ENCODE results near the gene TGM2.

Gene TGM2

GRCh38 chr20:38089500-38089899, 75.6 kb downstream of the TGM2 start:
- DNase-seq = no peak

GRCh38 chr20:38085026-38085425, 80.0 kb downstream of the TGM2 start:
- no peak for DNase-seq

GRCh38 chr20:38084425-38084951, 80.6 kb downstream of the TGM2 start:
- no peak for DNase-seq

- no peak for DNase-seq
Observed at GRCh38 chr20:38083338-38084048, 81.6 kb downstream of the TGM2 start.

- DNase-seq = no peak
Observed at GRCh38 chr20:38082894-38083293, 82.2 kb downstream of the TGM2 start.

- no peak for DNase-seq
Observed at GRCh38 chr20:38081575-38081974, 83.5 kb downstream of the TGM2 start.

GRCh38 chr20:38079353-38079752, 85.7 kb downstream of the TGM2 start:
- no peak for DNase-seq

GRCh38 chr20:38078084-38078483, 87.0 kb downstream of the TGM2 start:
- DNase-seq = no peak
